IPS-18a (cell line): Measurements from ENCODE around the gene MAD2L2.

Experiments used
- H3K27ac ChIP-seq: one replicate; pipeline ENCODE4 v1.5.1; 2013; ENCODE audit warnings: low read length
- H3K27me3 ChIP-seq: one replicate; pipeline ENCODE4 v1.6.1; 2013; ENCODE audit warnings: mild to moderate bottlenecking, low read length; ENCODE audit not compliant: control insufficient read depth, insufficient read depth
- H3K36me3 ChIP-seq: one replicate; pipeline ENCODE4 v1.6.1; 2013; ENCODE audit warnings: low read depth, low read length; ENCODE audit not compliant: control insufficient read depth
- H3K4me1 ChIP-seq: one replicate; pipeline ENCODE4 v1.6.1; 2013; ENCODE audit warnings: low read depth, low read length; ENCODE audit not compliant: control insufficient read depth
- H3K4me3 ChIP-seq: one replicate; pipeline ENCODE4 v1.5.1; 2013; ENCODE audit warnings: low read length
- H3K9ac ChIP-seq: one replicate; pipeline ENCODE4 v1.6.1; 2013; ENCODE audit warnings: mild to moderate bottlenecking, low read length, moderate library complexity
- H3K9me3 ChIP-seq: one replicate; pipeline ENCODE4 v1.6.1; 2013; ENCODE audit warnings: low read depth, low read length; ENCODE audit not compliant: control insufficient read depth

MAD2L2 gene

DNA sequence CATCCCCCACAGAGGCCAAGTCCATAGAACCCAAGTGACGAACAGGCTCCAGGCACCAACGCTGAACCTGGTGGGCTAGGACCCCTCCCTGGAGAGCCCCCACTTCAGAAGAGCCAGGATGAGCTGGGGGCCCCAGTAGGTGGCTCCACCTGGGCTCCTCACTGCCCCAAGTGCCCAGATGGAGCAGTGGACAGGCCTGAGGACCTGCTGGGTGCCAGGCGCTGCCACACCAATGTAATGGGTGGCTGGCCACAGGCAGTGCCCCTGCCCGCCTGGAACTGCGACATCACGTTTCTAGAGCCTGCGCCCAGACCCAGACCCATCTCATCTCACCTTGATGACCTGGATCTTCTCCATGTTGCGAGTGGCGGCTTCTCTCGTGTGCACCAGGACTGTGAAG is 5.6 kb downstream of the MAD2L2 start:
- Histone ChIP-seq H3K27me3 (no peaks in the 10 kb centered on the region), H3K27ac (no peak overlapping the region), H3K9me3 (no peaks in the 10 kb centered on the region), H3K4me3 (no peak overlapping the region), H3K4me1 (no peaks in the 10 kb centered on the region), H3K9ac (no peak overlapping the region), H3K36me3 (peaks cover 71% of the 10 kb centered on the region)

DNA sequence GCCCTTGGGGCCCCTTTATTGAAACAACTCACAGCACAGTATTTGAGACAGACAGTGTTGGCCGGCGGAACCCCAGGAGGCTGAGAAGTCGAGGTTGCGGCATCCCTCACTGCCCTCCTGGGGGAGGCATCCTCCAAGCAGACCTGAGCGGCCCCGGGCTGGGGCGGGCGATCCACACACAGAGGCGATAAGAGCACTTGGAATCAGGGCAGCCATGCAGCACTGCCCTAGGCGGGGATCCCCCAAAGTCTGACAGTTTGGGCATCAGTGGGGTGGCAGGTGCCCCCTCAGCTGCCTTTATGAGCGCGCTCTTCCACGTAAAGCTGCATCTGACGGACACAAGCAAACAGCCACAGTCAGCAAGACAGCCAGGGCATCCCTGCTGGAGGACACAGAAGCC is 6.5 kb downstream of the MAD2L2 start:
- H3K4me3 ChIP-seq, result no peak overlapping the region
- H3K27ac ChIP-seq, result no peak overlapping the region
- H3K9ac ChIP-seq, result no peak overlapping the region
- no peaks in the 10 kb centered on the region for H3K9me3 ChIP-seq
- H3K27me3 ChIP-seq, result no peaks in the 10 kb centered on the region
- H3K4me1 ChIP-seq, result no peaks in the 10 kb centered on the region
- peaks cover 71% of the 10 kb centered on the region for H3K36me3 ChIP-seq

DNA sequence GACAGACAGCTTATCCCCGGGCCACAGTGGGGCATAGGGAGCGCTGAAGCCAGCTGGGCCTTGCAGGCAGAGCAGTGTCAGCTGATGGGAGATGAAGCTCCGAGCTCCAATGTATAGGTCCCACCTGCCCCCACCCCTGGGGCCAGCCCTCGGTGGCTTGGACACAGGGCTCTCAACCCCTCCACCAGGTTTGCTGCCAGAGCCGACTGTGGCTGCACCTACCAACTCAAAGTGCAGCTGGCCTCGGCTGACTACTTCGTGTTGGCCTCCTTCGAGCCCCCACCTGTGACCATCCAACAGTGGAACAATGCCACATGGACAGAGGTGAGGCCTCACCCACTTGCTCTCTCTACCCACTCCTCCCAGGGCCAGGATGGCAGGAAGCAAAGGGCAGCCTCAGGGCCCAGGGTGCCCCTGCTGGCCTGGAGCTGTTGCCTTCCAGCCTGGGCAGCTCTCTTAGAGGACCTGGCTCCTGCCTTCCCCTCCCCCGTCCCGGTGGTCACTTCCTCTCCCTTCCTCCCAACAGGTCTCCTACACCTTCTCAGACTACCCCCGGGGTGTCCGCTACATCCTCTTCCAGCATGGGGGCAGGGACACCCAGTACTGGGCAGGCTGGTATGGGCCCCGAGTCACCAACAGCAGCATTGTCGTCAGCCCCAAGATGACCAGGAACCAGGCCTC is 7.7 kb downstream of the MAD2L2 start:
- Histone ChIP-seq H3K27ac (no peak overlapping the region), H3K36me3 (peaks cover 62% of the 10 kb centered on the region), H3K4me3 (no peak overlapping the region), H3K4me1 (no peaks in the 10 kb centered on the region), H3K9me3 (no peaks in the 10 kb centered on the region), H3K9ac (no peak overlapping the region), H3K27me3 (no peaks in the 10 kb centered on the region)

DNA sequence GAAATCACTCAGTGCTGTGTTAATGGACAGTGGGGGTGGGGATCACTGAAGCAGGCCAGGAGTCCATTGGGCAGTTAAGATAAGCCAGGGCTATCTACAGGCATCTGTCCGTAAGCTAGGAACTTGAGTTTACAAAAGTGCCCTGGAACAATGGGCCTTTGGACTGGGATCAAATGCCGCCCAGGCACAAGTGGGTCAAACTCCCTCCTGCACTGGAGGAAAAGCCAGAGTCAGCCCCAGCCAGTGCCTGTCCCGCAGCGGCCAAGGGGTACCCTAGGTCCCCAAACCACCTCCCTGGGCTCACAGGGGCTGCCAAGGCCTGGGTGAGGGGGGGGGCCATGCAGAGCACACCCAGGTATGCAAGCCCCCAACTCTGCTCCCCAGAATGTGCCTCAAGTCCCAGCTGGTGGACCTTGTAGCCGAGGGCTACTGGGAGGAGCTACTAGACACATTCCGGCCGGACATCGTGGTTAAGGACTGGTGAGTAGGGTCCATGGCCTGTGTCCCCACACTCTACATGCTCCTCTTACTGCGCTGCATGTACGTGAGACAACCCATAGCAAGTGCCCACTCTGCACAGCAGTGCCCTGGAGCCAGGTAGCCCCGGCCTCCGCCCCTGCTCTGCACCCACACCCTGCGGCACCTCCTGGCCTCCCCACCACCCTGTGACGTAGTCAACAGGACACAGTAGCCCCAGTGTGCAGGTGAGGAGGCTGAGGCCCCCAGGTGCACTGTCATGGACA is 9.2 kb downstream of the MAD2L2 start:
- no peak overlapping the region for H3K9ac ChIP-seq
- no peaks in the 10 kb centered on the region for H3K27me3 ChIP-seq
- no peak overlapping the region for H3K4me3 ChIP-seq
- H3K4me1 ChIP-seq, result no peaks in the 10 kb centered on the region
- H3K36me3 ChIP-seq, result peaks cover 54% of the 10 kb centered on the region
- no peak overlapping the region for H3K27ac ChIP-seq
- H3K9me3 ChIP-seq, result no peaks in the 10 kb centered on the region

DNA sequence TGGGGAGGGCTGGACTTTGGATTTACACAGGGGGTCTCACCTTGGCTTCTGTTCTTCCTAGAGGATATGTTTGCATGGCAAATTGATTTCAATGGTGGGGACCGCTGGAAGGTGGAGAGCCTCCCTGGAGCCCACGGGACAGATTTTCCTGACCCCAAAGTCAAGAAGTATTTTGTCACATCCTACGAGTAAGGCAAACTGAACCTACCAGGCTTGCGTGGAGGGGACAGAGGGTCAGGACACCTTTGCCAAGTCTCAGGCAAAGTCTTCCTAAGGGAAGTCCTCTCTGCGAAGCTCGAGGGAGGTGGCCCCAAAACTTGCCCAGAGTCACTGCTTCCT is 9.8 kb downstream of the MAD2L2 start:
- peaks cover 49% of the 10 kb centered on the region for H3K36me3 ChIP-seq
- no peaks in the 10 kb centered on the region for H3K27me3 ChIP-seq
- no peak overlapping the region for H3K9ac ChIP-seq
- no peak overlapping the region for H3K4me3 ChIP-seq
- no peaks in the 10 kb centered on the region for H3K9me3 ChIP-seq
- no peak overlapping the region for H3K27ac ChIP-seq
- no peaks in the 10 kb centered on the region for H3K4me1 ChIP-seq

DNA sequence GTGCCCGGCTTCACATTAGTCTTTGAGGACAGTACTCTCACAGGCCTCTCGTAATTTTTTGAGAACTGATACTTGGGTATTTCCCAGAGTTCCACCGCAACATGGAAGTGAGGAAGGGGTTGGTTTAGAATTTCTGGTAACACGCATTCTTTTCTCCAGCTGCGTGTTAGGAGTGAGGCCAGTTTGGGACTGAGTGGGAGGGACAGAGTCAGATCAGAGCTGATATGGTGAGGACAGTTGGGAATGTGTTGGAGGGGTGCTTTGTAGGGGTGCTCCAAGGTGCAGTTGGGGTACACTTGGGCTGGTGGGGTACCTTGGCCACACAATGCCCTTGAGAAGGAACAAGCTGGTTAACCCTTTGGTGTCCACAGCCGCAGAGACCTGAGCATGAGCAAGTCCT is 10.2 kb downstream of the MAD2L2 start:
- no peak overlapping the region for H3K4me3 ChIP-seq
- H3K27me3 ChIP-seq, result no peaks in the 10 kb centered on the region
- H3K4me1 ChIP-seq, result no peaks in the 10 kb centered on the region
- no peak overlapping the region for H3K9ac ChIP-seq
- H3K9me3 ChIP-seq, result no peaks in the 10 kb centered on the region
- H3K36me3 ChIP-seq, result peaks cover 45% of the 10 kb centered on the region
- H3K27ac ChIP-seq, result no peak overlapping the region

DNA sequence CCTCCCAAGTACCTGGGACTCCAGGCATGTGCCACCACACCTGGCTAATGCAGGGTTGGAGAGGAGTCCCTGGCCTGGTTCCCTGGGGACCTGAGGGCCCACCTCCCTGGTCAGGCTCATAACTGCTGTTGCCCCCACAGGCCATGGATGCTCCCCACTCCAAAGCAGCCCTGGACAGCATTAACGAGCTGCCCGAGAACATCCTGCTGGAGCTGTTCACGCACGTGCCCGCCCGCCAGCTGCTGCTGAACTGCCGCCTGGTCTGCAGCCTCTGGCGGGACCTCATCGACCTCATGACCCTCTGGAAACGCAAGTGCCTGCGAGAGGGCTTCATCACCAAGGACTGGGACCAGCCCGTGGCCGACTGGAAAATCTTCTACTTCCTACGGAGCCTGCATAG is 12.4 kb downstream of the MAD2L2 start:
- H3K9ac ChIP-seq, result no peak overlapping the region
- H3K9me3 ChIP-seq, result no peaks in the 10 kb centered on the region
- H3K27me3 ChIP-seq, result peaks cover 4% of the 10 kb centered on the region
- peaks cover 24% of the 10 kb centered on the region for H3K36me3 ChIP-seq
- H3K27ac ChIP-seq, result no peak overlapping the region
- H3K4me1 ChIP-seq, result no peaks in the 10 kb centered on the region
- no peak overlapping the region for H3K4me3 ChIP-seq

DNA sequence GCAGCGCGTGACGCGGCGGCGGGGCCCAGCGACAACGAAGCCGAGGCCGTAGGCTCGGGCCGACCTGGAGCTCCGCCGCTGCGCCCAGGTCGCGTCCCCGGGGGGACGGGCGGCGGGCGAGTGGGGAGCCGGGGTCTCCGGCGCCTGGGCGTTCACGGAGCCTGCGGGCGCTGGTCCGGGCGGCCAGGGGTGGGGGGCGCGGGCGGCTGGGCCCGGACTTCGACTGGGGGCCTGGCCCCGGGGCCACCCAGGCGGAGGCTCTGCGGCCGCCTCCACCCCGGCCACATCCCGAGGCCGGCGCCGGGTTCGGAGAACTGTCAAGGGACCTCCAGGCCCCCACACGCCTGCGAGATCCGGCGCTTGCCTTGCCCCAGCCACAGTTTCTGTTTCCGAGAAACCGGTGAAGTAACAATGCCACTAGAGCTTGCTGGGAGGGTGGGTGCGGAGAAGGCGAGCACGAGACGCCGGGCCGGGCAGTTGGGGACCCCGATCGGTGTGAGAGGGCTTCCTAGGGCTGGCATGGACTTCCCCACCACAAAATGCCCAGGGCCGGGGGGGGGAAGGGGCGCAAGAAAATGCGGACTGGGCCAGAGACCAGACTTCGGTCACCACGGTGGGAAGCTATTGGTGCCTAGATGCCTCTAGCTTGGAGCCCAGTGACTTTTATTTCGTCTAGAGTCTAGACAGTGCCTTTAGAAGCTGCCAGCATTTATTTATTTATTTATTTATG is 16.4 kb downstream of the MAD2L2 start:
- Histone ChIP-seq H3K27me3 (peaks cover 7% of the 10 kb centered on the region), H3K4me3 (peak overlapping the region; percentile 44), H3K27ac (no peak overlapping the region), H3K4me1 (no peaks in the 10 kb centered on the region), H3K9ac (peak overlapping the region; percentile 18), H3K36me3 (peaks cover 6% of the 10 kb centered on the region), H3K9me3 (no peaks in the 10 kb centered on the region)

DNA sequence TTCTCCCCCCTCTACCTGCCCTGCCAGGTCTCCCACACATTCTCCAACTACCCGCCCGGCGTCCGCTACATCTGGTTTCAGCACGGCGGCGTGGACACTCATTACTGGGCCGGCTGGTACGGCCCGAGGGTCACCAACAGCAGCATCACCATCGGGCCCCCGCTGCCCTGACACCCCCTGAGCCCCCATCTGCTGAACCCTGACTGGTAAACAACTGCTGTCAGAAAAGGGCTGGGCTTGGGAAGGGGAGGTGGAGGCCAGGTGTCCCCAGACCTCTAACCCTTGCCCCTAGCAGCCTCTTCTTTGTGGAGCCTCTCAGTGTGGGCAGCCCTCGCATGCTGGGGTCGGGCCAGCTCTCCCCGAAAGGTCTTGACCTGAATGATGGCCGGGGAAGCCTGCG is 19.8 kb downstream of the MAD2L2 start:
- Histone ChIP-seq H3K27me3 (peaks cover 7% of the 10 kb centered on the region), H3K4me3 (no peak overlapping the region), H3K9ac (no peak overlapping the region), H3K4me1 (no peaks in the 10 kb centered on the region), H3K36me3 (peaks cover 6% of the 10 kb centered on the region), H3K9me3 (no peaks in the 10 kb centered on the region), H3K27ac (no peak overlapping the region)

DNA sequence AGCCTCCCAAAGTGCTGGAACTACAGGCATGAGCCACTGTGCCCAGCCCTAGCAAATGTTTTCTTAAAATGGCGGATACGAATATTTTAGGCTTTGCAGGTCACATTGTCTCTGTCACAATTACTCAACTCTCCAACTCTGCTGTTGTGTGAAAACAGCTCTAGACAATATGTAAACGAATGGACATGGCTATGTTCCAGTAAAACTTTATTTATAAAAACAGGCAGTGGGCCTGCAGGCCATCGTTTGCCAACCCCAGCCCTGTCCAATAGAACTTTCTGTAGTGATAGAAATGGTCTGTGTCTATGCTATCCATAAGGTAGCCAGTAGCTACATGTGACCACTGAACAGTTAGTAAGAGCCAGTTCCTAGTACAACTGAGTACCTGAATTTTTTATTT is 21.2 kb downstream of the MAD2L2 start:
- H3K9me3 ChIP-seq, result no peaks in the 10 kb centered on the region
- H3K4me1 ChIP-seq, result peaks cover 7% of the 10 kb centered on the region
- peaks cover 7% of the 10 kb centered on the region for H3K27me3 ChIP-seq
- H3K27ac ChIP-seq, result no peak overlapping the region
- no peak overlapping the region for H3K9ac ChIP-seq
- peaks cover 6% of the 10 kb centered on the region for H3K36me3 ChIP-seq
- no peak overlapping the region for H3K4me3 ChIP-seq

DNA sequence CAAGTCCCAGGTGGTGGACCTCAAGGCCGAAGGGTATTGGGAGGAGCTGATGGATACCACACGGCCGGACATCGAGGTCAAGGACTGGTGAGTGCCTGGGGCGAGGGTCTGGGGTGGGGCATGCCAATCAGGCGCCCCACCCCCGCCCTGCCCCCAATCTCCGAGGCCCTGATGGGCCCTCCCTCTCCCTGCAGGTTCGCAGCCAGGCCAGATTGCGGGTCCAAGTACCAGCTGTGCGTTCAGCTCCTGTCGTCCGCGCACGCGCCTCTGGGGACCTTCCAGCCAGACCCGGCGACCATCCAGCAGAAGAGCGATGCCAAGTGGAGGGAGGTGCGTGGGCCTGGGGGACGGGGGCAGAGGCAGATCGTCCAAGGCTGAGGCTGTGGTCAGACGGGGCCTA is 22.4 kb downstream of the MAD2L2 start:
- H3K9ac ChIP-seq, result no peak overlapping the region
- H3K36me3 ChIP-seq, result peaks cover 6% of the 10 kb centered on the region
- H3K27me3 ChIP-seq, result peaks cover 10% of the 10 kb centered on the region
- peaks cover 7% of the 10 kb centered on the region for H3K4me1 ChIP-seq
- no peak overlapping the region for H3K4me3 ChIP-seq
- H3K27ac ChIP-seq, result no peak overlapping the region
- H3K9me3 ChIP-seq, result no peaks in the 10 kb centered on the region
